Ovary (tissue), 9 donors: ENCODE data around the gene LRRIQ4. TPM values are rescaled to one million over a fixed set of nuclear protein-coding genes. Genes with fewer than 3 reads are reported as not detected.

Experiments
- DNase-seq, 5 donors: peaks; one replicate each; pipeline ENCODE4 v3.0.0-alpha.2; 2019 to 2020
- H3K27ac ChIP-seq, 2 donors: fragments of 200-600 bp; one replicate each; pipeline versions ENCODE4 v1.5.1 to v1.8.0; 2019 to 2022
- H3K27me3 ChIP-seq: fragments of 200-600 bp; one replicate; pipeline ENCODE4 v1.8.0; 2022
- H3K36me3 ChIP-seq: fragments of 200-600 bp; sonication (generic); one replicate; pipeline ENCODE4 v1.5.1; 2019
- H3K4me1 ChIP-seq: one replicate; pipeline ENCODE4 v1.8.1; 2013; ENCODE audit warnings: mild to moderate bottlenecking, moderate library complexity; ENCODE audit not compliant: insufficient read depth
- H3K4me3 ChIP-seq: fragments of 200-600 bp; sonication (generic); one replicate; pipeline ENCODE4 v1.5.1; 2017
- H3K9me3 ChIP-seq, 2 donors: fragments of 200-600 bp in 1 of 2; sonication (generic) in 1 of 2; one replicate each; pipeline versions ENCODE4 v1.5.1 to v1.8.1; 2013 to 2019; ENCODE audit warnings: mild to moderate bottlenecking in 1 of 2, moderate library complexity in 1 of 2
- EP300 ChIP-seq: sonication (generic); formaldehyde crosslinking; IDR thresholded peaks from one replicate; pipeline ENCODE4 v1.6.1; 2017; ENCODE audit warnings: antibody characterized with exemption
- POLR2A ChIP-seq: fragments of 450-650 bp; IDR thresholded peaks from one replicate; pipeline ENCODE4 v1.6.1; 2017; ENCODE audit warnings: antibody characterized with exemption, mild to moderate bottlenecking, moderate library complexity
- WGBS, 3 donors: extraction: QIAGEN DNeasy Blood & Tissue Kit in 1 of 3; methylation state at CpG; one replicate each; pipeline versions ENCODE4 v1.1.5 to v1.1.7; 2013 to 2017; 5-methylcytosine and 5-hydroxymethylcytosine counted together
- intact Hi-C, 4 donors: fragments of 100-400 bp; cut with DNase I; formaldehyde crosslinking; loops; one replicate each; pipeline versions ENCODE4 v1.11.0 to v1.15.1; 2022 to 2023
- polyA plus RNA-seq, 2 donors: library from polyadenylated mRNA; stranded (reverse); fragments of 200-250 nt in 1 of 2; fragments of 350-450 nt in 1 of 2; fragmentation: Illumina TruSeq in 1 of 2; extraction: RNeasy Lipid Tissue Mini Kit (QIAGEN cat#74804) in 1 of 2; gene quantifications; one replicate each; pipeline ENCODE4 v1.2.3, GENCODE V29; 2013 to 2014
- total RNA-seq, 7 donors: library from RNA; depleted of rRNA in 2 of 7; stranded (reverse); fragments of >200 nt in 2 of 7; fragmentation: NEBNext Ultra II Directional in 3 of 7; extraction: Animal tissue kit (Norgen Biotek cat#: 25700) in 3 of 7; gene quantifications; one replicate each; pipeline versions ENCODE4 v1.1.0 to v1.2.4, GENCODE V29; 2016 to 2023
- TF ChIP-seq, protein P1 (sequence below), 3 donors: fragments of 450-650 bp in 2 of 3; fragments of 200-600 bp in 1 of 3; IDR thresholded peaks; one replicate each; pipeline versions ENCODE4 v1.5.1 to v1.8.0; 2016 to 2022; ENCODE audit warnings: antibody characterized with exemption in 3 of 3, mild to moderate bottlenecking in 1 of 3
- donor health status: DM: no; HTN: no; CAD: no; lungs with moderate emphysema.
- donor health status: DM: no; HTN: no; CAD: no.
- donor health status: Bipolar disorder and iron deficiency.
- donor health status: DM: yes; HTN: yes; CAD: no.
- donor health status: DM: no; HTN: no; CAD: no.
- donor health status: DM: yes; HTN: yes; CAD: no.

The LRRIQ4 gene
- total and polyA plus RNA-seq, 9 donors = 0.05 to 0.43 (median 0.25) TPM; not detected in 2

GRCh38 chr3:169861871-169862270, 49.2 kb downstream of the LRRIQ4 start:
- DNase-seq = no peak
- no peak overlapping the region for H3K4me3 ChIP-seq
- H3K27ac ChIP-seq = no peak overlapping the region
- H3K36me3 ChIP-seq = no peaks in the 10 kb centered on the region
- no peaks in the 10 kb centered on the region for H3K9me3 ChIP-seq
- TF ChIP-seq EP300 (no peak), POLR2A (no peak)
- TF ChIP-seq, protein P1, sequence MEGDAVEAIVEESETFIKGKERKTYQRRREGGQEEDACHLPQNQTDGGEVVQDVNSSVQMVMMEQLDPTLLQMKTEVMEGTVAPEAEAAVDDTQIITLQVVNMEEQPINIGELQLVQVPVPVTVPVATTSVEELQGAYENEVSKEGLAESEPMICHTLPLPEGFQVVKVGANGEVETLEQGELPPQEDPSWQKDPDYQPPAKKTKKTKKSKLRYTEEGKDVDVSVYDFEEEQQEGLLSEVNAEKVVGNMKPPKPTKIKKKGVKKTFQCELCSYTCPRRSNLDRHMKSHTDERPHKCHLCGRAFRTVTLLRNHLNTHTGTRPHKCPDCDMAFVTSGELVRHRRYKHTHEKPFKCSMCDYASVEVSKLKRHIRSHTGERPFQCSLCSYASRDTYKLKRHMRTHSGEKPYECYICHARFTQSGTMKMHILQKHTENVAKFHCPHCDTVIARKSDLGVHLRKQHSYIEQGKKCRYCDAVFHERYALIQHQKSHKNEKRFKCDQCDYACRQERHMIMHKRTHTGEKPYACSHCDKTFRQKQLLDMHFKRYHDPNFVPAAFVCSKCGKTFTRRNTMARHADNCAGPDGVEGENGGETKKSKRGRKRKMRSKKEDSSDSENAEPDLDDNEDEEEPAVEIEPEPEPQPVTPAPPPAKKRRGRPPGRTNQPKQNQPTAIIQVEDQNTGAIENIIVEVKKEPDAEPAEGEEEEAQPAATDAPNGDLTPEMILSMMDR (IDR thresholded peaks at IDR 0.05) = no peak
- intact Hi-C loops = no loop called here
- 70 to 76% (median 73%) methylated on average over 5 of the region's 5 CpGs for WGBS, 3 donors
- H3K4me1 ChIP-seq = no peaks in the 10 kb centered on the region
- H3K27me3 ChIP-seq = no peaks in the 10 kb centered on the region

DNA sequence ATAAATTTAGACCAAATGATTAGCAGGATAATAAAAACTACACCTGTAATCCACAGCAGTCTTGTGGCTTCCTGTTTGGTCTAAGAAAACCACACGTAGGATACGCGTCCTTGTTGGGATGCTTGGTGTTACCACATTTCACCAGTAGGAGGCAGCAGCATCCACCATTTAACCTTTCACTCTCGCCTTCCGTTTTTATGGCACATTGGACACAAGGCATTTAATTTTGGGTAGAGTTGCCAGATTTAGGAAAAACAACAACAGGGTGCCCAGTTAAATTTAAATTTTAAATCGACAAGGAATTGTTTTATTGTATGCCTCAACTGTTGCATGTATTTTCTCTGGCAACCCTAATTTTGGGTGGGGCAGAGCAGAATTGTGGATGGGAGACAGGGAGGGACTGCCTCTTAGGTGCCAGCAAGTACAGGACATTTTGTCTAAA, 50.8 kb downstream of the LRRIQ4 start:
- Histone ChIP-seq H3K4me3 (no peak overlapping the region), H3K36me3 (no peaks in the 10 kb centered on the region), H3K4me1 (no peaks in the 10 kb centered on the region), H3K27me3 (no peaks in the 10 kb centered on the region), H3K27ac (no peak overlapping the region), H3K9me3 (no peaks in the 10 kb centered on the region)
- TF ChIP-seq EP300 = no peak
- TF ChIP-seq, protein P1 (IDR thresholded peaks at IDR 0.05) = peak; percentile 28 to 44 (median 41)
- intact Hi-C loops = no loop called here
- DNase-seq = peak in 4 of 5 donors; percentile 25 to 56 (median 38)
- 2 to 4% (median 2%) methylated on average over 6 of the region's 6 CpGs for WGBS, 3 donors

- H3K36me3 ChIP-seq = no peaks in the 10 kb centered on the region
Observed at GRCh38 chr3:169864270-169864669, 51.6 kb downstream of the LRRIQ4 start.

DNA sequence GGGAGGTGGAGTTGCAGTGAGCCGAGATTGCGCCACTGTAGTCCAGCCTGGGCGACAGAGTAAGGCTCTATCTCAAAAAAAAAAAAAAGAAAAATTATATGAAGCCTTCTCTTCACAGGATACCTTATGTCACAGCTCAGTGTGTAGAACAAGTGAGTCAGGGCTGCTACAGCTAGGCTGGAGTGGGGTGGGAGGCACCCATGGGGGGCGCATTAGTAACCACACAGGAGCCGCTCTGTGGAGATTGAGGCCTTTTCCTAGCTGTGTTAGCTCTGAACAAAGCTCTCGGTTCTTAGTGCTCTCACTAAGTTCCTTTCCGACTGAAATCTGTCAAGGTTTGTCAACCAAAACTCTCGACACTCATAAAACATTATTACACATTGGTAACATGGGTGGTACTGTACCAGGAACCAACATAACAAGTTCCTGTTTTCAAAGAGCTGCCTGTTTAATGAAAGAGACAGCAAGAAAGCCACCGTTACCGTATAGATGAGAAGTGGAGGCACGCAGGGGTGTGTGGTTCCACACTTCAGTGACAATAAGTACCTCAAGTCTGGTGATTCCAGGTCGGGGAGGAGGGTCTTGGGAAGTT, 52.6 kb downstream of the LRRIQ4 start:
- no peak overlapping the region for H3K4me3 ChIP-seq
- TF ChIP-seq EP300 = no peak
- TF ChIP-seq POLR2A = no peak
- TF ChIP-seq, protein P1 (IDR thresholded peaks at IDR 0.05) = no peak
- WGBS, 3 donors = 68 to 82% (median 77%) methylated on average over 12 of the region's 12 CpGs
- H3K4me1 ChIP-seq = no peaks in the 10 kb centered on the region
- H3K27ac ChIP-seq = no peak overlapping the region
- H3K9me3 ChIP-seq = no peaks in the 10 kb centered on the region
- no peak for DNase-seq
- intact Hi-C loops = no loop called here
- H3K36me3 ChIP-seq = no peaks in the 10 kb centered on the region
- no peaks in the 10 kb centered on the region for H3K27me3 ChIP-seq

More at GRCh38 chr3:169864270-169864669, 51.6 kb downstream of the LRRIQ4 start:
- H3K9me3 ChIP-seq = no peaks in the 10 kb centered on the region
- H3K4me3 ChIP-seq = no peak overlapping the region
- WGBS, 3 donors = 88 to 92% (median 90%) methylated on average over 2 of the region's 2 CpGs
- H3K27ac ChIP-seq = no peak overlapping the region
- H3K27me3 ChIP-seq = no peaks in the 10 kb centered on the region
- intact Hi-C loops = no loop called here
- TF ChIP-seq, protein P1 (IDR thresholded peaks at IDR 0.05) = no peak
- TF ChIP-seq POLR2A = no peak
- TF ChIP-seq EP300 = no peak
- no peaks in the 10 kb centered on the region for H3K4me1 ChIP-seq
- no peak for DNase-seq
